GM19455 (cell line): ENCODE results near the gene ABHD16A.

ENCODE experiments used
- ATAC-seq: cut with Tn5 transposase; IDR thresholded peaks from one replicate; pipeline ENCODE4 v1.9.1; 2021; ENCODE audit not compliant: unreplicated experiment

ABHD16A gene

GRCh38 chr6:31732029-31732428, 28.9 kb upstream of the ABHD16A start:
- no peak for ATAC-seq

GRCh38 chr6:31730631-31731086, 27.5 kb upstream of the ABHD16A start:
- ATAC-seq = no peak

- ATAC-seq = peak; percentile 35
Measured at GRCh38 chr6:31729979-31730630, 27.0 kb upstream of the ABHD16A start.

- ATAC-seq = peak; percentile 42
Measured at GRCh38 chr6:31729515-31729978, 26.4 kb upstream of the ABHD16A start.

- no peak for ATAC-seq
Measured at GRCh38 chr6:31728767-31729514, 25.8 kb upstream of the ABHD16A start, which contains the start of gene DDAH2. DDAH2 (minus strand) TSS chr6:31729299; CDS start chr6:31729161, 138 bp downstream.

GRCh38 chr6:31727717-31728671, 24.9 kb upstream of the ABHD16A start:
- ATAC-seq = no peak

GRCh38 chr6:31727034-31727716, 24.1 kb upstream of the ABHD16A start:
- no peak for ATAC-seq

GRCh38 chr6:31725502-31726350, 22.6 kb upstream of the ABHD16A start:
- no peak for ATAC-seq

- ATAC-seq = no peak
Measured at GRCh38 chr6:31723980-31724691, 21.0 kb upstream of the ABHD16A start.

GRCh38 chr6:31723245-31723979, 20.3 kb upstream of the ABHD16A start, which contains the start of gene MPIG6B:
MPIG6B (plus strand) TSS chr6:31723373; CDS start chr6:31723384, 11 bp downstream.
- ATAC-seq = no peak

- ATAC-seq = no peak
Measured at GRCh38 chr6:31722173-31722572, 19.0 kb upstream of the ABHD16A start.

- ATAC-seq = no peak
Measured at GRCh38 chr6:31721351-31722020, 18.4 kb upstream of the ABHD16A start, which contains the start of gene LY6G6C. LY6G6C (minus strand) TSS chr6:31721746; CDS start chr6:31721679, 67 bp downstream.

GRCh38 chr6:31720196-31720770, 17.2 kb upstream of the ABHD16A start:
- ATAC-seq = no peak

- no peak for ATAC-seq
Measured at GRCh38 chr6:31719001-31719400, 15.9 kb upstream of the ABHD16A start.

- ATAC-seq = no peak
Measured at GRCh38 chr6:31718265-31718664, 15.1 kb upstream of the ABHD16A start.

- no peak for ATAC-seq
Measured at GRCh38 chr6:31717499-31718222, 14.5 kb upstream of the ABHD16A start.
